Epithelial cell of proximal tubule (primary cell): ENCODE data around the gene TBC1D20. TPM values are rescaled to one million over a fixed set of nuclear protein-coding genes. Genes with fewer than 3 reads are reported as not detected.
"Not testable (repeated sequence)": the region's sequence is repeated elsewhere in the genome, so short reads cannot be mapped to it uniquely, and the experiment has no call there.

Experiments
- DNase-seq: peaks from one replicate; pipeline ENCODE4 v3.0.0-alpha.2; 2011; ENCODE audit warnings: low read depth
- H3K4me3 ChIP-seq: 2 replicates; pipeline ENCODE4 v1.5.1; 2011; ENCODE audit warnings: low read depth, mild to moderate bottlenecking, low read length
- CTCF ChIP-seq: conservative IDR thresholded peaks from 2 replicates; pipeline ENCODE4 v1.5.1; 2012; ENCODE audit warnings: low read depth, mild to moderate bottlenecking, low read length
- total RNA-seq: library from RNA; depleted of rRNA; stranded (reverse); fragments of >200 nt; gene quantifications from 2 replicates; pipeline ENCODE4 v1.2.3, GENCODE V29; 2015

The TBC1D20 gene
- 16.4 and 18.2 TPM in 2 replicates for total RNA-seq

GRCh38 chr20:462199-462991 lies at the start of gene TBC1D20:
Gene TBC1D20 (minus strand): TSS chr20:462533. CDS start chr20:462405, 128 bp downstream.
- H3K4me3 ChIP-seq = peak within 1 kb of the TSS; percentile 81
- peak; percentile 27 for TF ChIP-seq CTCF
- no peak for DNase-seq

GRCh38 chr20:510328-511057 lies 48.2 kb upstream of the TBC1D20 start:
- DNase-seq, H3K4me3 ChIP-seq: not testable (repeated sequence)
- peak; percentile 2 for TF ChIP-seq CTCF

GRCh38 chr20:508364-508787 lies 46.0 kb upstream of the TBC1D20 start:
- not testable (repeated sequence) for DNase-seq, H3K4me3 ChIP-seq

- no peak for DNase-seq
- no peak for TF ChIP-seq CTCF
- H3K4me3 ChIP-seq = no peak overlapping the region
These were observed 45.5 kb upstream of the TBC1D20 start for GRCh38 chr20:507761-508332.

- no peak for TF ChIP-seq CTCF
- H3K4me3 ChIP-seq = no peak overlapping the region
- DNase-seq = no peak
These were observed 44.8 kb upstream of the TBC1D20 start for GRCh38 chr20:507006-507758.

GRCh38 chr20:504632-505075 lies 42.3 kb upstream of the TBC1D20 start:
- no peak for TF ChIP-seq CTCF
- no peak for DNase-seq
- no peak overlapping the region for H3K4me3 ChIP-seq
